Mesodermal cell (in vitro differentiated cells): ENCODE data around the gene NIPAL3.
"Not testable (repeated sequence)": the region's sequence is repeated elsewhere in the genome, so short reads cannot be mapped to it uniquely, and the experiment has no call there.

ENCODE experiments used
- H3K27ac ChIP-seq: 2 replicates; pipeline ENCODE4 v1.7.0; 2013; ENCODE audit warnings: mild to moderate bottlenecking, low read depth, low read length, moderate library complexity; ENCODE audit not compliant: severe bottlenecking
- H3K36me3 ChIP-seq: 2 replicates; pipeline ENCODE4 v1.7.1; 2013; ENCODE audit warnings: mild to moderate bottlenecking, low read length, moderate library complexity; ENCODE audit not compliant: control insufficient read depth, insufficient read depth
- H3K4me1 ChIP-seq: one replicate; pipeline ENCODE4 v1.7.1; 2013; ENCODE audit warnings: mild to moderate bottlenecking, low read length; ENCODE audit not compliant: insufficient read depth, control insufficient read depth, poor library complexity, severe bottlenecking
- H3K4me3 ChIP-seq: 2 replicates; pipeline ENCODE4 v1.7.0; 2013; ENCODE audit warnings: low read length, control low read depth, mild to moderate bottlenecking; ENCODE audit not compliant: insufficient read depth, poor library complexity, severe bottlenecking; ENCODE audit errors: extremely low read depth
- H3K9me3 ChIP-seq: 2 replicates; pipeline ENCODE4 v1.7.1; 2013; ENCODE audit warnings: mild to moderate bottlenecking, low read length, moderate library complexity; ENCODE audit not compliant: control insufficient read depth
- WGBS, 2 experiments: methylation state at CpG; one replicate each; pipeline ENCODE4 v1.1.5; 2013; ENCODE audit warnings: missing lambda C conversion rate in 2 of 2; ENCODE audit not compliant: insufficient coverage in 2 of 2; 5-methylcytosine and 5-hydroxymethylcytosine counted together

Gene NIPAL3

GRCh38 chr1:24520282-24520681, 104.7 kb downstream of the NIPAL3 start:
- not testable (repeated sequence) for H3K9me3 ChIP-seq, H3K27ac ChIP-seq, H3K4me1 ChIP-seq, H3K36me3 ChIP-seq, H3K4me3 ChIP-seq
- WGBS, 2 experiments, result 100% methylated on average over 1 of the region's 5 CpGs; no CpG with 5 or more reads in 1 of the 2 experiments
